ENCODE measurements around the gene KRT20. TPM values are rescaled to one million over a fixed set of nuclear protein-coding genes. Genes with fewer than 3 reads are reported as not detected.

Gene KRT20
- total RNA-seq, 4 donors from 2014 or later = 111 to 978 (median 820) TPM

- no peak for DNase-seq
- H3K36me3 ChIP-seq = no peaks in the 10 kb centered on the region
- TF ChIP-seq CTCF (IDR thresholded peaks at IDR 0.05) = no peak
- TF ChIP-seq POLR2A (IDR thresholded peaks at IDR 0.05) = no peak
- no peaks in the 10 kb centered on the region for H3K4me1 ChIP-seq
- H3K9me3 ChIP-seq = no peaks in the 10 kb centered on the region
- no peak overlapping the region for H3K4me3 ChIP-seq
- no peaks in the 10 kb centered on the region for H3K27me3 ChIP-seq
- no peak overlapping the region for H3K27ac ChIP-seq
These were observed 43.8 kb downstream of the KRT20 start for GRCh38 chr17:40841246-40841645.

DNA sequence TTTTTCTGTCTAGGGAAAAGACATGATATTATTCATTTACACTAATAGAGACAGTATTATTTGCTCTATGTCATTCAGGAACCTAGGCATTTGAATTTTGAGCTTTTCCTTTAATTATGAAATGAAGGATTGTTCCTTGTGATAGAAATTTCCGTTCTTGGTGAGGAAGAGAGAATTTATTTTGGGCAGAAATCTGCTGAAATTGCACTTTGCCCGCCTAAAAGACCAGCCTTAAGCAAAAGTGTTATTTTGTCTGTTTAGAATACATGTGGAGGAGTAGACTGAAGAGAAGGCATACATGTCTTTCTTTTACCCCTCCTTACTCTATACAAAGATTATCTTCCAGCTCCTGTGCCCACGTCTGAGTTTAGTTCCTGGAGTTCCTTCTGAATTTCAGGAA, 45.8 kb downstream of the KRT20 start:
- TF ChIP-seq POLR2A (IDR thresholded peaks at IDR 0.05) = no peak
- TF ChIP-seq CTCF (IDR thresholded peaks at IDR 0.05) = no peak
- no peak for DNase-seq
- Histone ChIP-seq H3K27ac (no peak overlapping the region), H3K4me1 (no peaks in the 10 kb centered on the region), H3K36me3 (peaks cover 0 to 6% (median 0%) of the 10 kb centered on the region in 3 donors), H3K4me3 (no peak overlapping the region), H3K27me3 (no peaks in the 10 kb centered on the region), H3K9me3 (no peaks in the 10 kb centered on the region)

DNA sequence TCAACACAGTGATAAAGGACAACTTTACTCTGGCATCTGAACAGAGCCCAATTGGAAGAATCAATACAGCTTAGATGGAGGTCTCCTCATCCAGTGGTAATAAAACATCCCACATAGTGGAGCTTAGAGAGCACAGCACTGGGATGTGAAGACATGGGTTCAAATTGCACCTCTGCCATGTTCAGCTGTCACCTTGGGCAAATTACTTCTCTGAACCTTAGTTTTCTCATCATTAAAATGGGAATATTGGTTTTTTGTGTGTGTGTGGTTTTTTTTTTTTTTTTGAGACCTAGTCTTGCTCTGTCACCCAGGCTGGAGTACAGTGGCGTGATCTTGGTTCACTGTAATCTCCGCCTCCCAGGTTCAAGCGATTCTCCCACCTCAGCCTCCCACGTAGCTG, 49.0 kb downstream of the KRT20 start:
- Histone ChIP-seq H3K4me3 (no peak overlapping the region), H3K4me1 (no peaks in the 10 kb centered on the region), H3K9me3 (no peaks in the 10 kb centered on the region), H3K27me3 (no peaks in the 10 kb centered on the region), H3K27ac (no peak overlapping the region), H3K36me3 (peaks cover 0 to 9% (median 0%) of the 10 kb centered on the region in 3 donors)
- DNase-seq = no peak
- TF ChIP-seq CTCF (IDR thresholded peaks at IDR 0.05) (no peak), POLR2A (IDR thresholded peaks at IDR 0.05) (no peak)

- TF ChIP-seq CTCF (IDR thresholded peaks at IDR 0.05) (no peak), POLR2A (IDR thresholded peaks at IDR 0.05) (no peak)
- DNase-seq = no peak
These were observed 51.2 kb downstream of the KRT20 start for GRCh38 chr17:40833882-40834281.

DNA sequence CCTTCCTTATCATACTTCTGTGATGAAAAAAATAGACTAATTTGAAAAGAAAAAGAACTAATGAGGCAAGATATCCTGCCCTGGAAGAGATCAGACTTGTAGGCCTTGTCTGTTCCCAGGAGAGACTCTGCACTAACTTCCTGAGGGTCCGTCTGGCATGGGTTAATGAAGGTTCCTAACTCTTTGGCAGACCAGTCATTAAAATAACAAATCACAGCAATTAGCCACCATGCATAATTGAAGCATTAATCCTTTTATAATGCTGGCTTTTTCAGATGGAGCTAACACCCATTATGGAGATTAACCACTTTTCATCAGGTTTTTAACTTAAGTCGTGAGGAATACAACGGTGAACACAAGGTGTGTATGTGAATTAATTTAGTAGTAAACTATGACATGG, 52.2 kb downstream of the KRT20 start:
- TF ChIP-seq POLR2A (IDR thresholded peaks at IDR 0.05) = no peak
- TF ChIP-seq CTCF (IDR thresholded peaks at IDR 0.05) = no peak
- H3K9me3 ChIP-seq = no peaks in the 10 kb centered on the region

More at GRCh38 chr17:40833882-40834281, 51.2 kb downstream of the KRT20 start:
- Histone ChIP-seq H3K27me3 (no peaks in the 10 kb centered on the region), H3K4me1 (no peaks in the 10 kb centered on the region), H3K27ac (no peak overlapping the region), H3K36me3 (peaks cover 0 to 9% (median 0%) of the 10 kb centered on the region in 3 donors), H3K9me3 (no peaks in the 10 kb centered on the region), H3K4me3 (no peak overlapping the region)

More for the DNA sequence above, 52.2 kb downstream of the KRT20 start:
- no peak overlapping the region for H3K4me3 ChIP-seq
- DNase-seq = no peak
- H3K27me3 ChIP-seq = no peaks in the 10 kb centered on the region
- no peak overlapping the region for H3K27ac ChIP-seq
- H3K36me3 ChIP-seq = peaks cover 0 to 9% (median 0%) of the 10 kb centered on the region in 3 donors
- H3K4me1 ChIP-seq = no peaks in the 10 kb centered on the region
